Stimulated activated CD8-positive, alpha-beta memory T cell treated with anti-CD3 and anti-CD28 coated beads, Interleukin-4, amount 100 ng/mL, for 1 hour (primary cell): ENCODE data around the gene KIRREL2.
A peak's percentile ranks its signal among the peaks of the same experiment; 100 is the strongest.
"Not testable (repeated sequence)": the region's sequence is repeated elsewhere in the genome, so short reads cannot be mapped to it uniquely, and the experiment has no call there.

Source experiments
- DNase-seq, 2 donors: peaks; one replicate each; pipeline ENCODE4 v3.0.0-alpha.2; 2020; ENCODE audit warnings: low read depth in 2 of 2, low spot score in 1 of 2

Gene KIRREL2

GRCh38 chr19:35895911-35896642, 39.4 kb downstream of the KIRREL2 start:
- DNase-seq = no peak

DNA sequence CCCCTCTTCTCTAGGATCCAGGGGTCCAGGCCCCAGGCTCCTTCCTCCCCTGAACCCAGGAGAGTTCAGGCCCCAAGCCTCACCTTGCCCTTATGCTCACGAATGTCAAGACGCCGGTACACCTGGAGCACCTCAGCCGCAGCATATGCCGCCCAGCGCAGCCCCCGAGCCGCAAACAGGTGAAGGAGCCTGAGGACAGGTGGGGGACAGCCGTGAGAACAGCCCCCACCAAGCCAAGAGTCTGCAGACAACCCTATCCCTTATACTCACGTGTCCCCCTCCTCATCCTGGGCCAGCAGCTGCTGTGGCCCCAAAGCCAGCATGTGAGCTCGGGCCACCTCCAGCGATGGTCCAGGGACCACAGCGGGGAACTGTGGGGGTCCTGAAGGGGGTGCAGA, 39.9 kb downstream of the KIRREL2 start:
- DNase-seq = no peak

- no peak for DNase-seq
Observed at GRCh38 chr19:35897706-35898451, 41.2 kb downstream of the KIRREL2 start.

DNA sequence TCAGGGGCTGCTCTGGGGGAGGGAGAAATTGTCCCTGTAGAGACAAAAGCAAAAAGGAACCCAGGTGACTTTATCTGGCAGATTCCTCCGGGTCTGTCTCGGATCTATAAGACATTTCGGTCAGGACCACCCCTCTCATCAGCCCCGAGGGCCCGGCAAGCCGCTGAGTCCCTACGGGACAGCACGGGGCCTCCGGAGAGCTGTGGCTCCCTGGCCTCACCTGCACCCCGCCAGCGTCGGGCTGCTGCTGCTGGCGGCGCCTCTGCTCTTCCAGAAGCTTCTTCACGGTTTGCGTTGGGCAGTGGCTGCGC, 41.7 kb downstream of the KIRREL2 start:
- no peak for DNase-seq

DNA sequence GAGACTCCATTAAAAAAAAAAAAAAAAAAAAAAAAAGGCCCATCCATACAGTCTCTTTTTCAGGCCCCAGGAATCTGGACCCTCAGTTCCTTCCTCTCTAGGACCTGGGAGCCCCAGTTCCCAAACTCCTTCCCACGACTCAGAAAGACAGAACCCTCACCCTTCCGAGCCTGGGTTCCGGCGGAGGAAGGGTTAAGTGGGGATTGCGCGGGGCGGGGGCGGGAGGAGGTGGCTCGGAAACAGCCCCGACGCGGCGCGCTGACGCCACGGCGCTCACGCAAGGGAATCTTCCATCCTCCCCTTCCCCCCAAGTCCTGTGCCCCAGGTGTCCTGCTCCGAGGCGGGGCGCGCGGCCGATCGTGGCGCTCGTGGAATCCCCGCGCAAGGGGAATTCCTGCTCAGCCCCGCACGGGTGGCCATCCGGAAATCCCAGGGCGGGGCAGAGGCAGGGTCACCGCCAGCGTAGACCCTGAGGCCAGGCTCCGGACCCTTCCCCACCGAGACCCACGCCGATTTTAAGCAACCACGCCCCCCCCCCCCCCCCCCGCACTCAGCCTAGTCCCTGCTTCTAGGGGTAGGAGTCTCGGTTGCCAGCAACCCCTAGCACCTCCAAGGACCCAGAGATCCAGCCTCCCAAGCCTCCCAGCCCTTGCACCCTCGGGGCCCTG, 43.0 kb downstream of the KIRREL2 start:
- DNase-seq = peak in 1 of 2 donors; percentile 75

GRCh38 chr19:35901055-35901644, 44.4 kb downstream of the KIRREL2 start:
- DNase-seq = no peak

DNA sequence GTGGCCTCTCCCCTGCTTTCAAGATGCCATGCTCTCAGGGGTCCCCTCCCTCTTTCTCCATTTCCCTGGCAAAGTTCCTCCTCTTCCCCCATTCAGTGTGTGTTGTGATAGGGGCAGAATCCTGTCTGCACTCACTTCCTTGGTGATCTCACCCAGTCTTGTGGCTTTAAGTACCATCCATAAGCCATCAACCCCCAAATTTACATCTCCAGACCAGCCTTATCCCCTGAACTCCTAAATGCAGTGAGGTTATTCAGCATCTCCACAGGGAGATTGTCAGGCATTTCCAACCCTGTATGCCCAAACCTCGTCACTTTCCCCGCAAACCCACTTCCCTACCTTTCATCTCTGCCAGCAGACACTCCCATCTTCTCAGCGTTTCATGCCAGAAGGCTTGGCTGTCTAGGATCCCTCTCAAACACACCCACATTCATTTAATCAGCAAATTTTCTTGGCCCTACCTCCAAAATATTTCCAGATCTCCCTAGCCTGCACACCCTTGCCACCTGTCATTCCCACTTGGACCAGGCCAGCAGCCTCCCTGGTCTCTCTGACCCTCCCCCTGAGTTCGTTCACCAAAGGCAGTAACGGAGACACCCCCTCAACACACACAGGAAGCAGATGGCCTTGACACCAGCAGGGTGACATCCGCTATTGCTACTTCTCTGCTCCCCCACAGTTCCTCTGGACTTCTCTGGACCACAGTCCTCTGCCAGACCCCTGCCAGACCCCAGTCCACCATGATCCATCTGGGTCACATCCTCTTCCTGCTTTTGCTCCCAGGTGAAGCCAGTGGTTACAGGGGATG, 45.3 kb downstream of the KIRREL2 start, which contains the start of gene HCST:
TSS of gene HCST (plus strand) at position 676 of the 808 bp plus-strand sequence. CDS start at position 741, 65 bp downstream.
- no peak for DNase-seq

- no peak for DNase-seq
Observed at GRCh38 chr19:35902870-35903475, 46.3 kb downstream of the KIRREL2 start.

DNA sequence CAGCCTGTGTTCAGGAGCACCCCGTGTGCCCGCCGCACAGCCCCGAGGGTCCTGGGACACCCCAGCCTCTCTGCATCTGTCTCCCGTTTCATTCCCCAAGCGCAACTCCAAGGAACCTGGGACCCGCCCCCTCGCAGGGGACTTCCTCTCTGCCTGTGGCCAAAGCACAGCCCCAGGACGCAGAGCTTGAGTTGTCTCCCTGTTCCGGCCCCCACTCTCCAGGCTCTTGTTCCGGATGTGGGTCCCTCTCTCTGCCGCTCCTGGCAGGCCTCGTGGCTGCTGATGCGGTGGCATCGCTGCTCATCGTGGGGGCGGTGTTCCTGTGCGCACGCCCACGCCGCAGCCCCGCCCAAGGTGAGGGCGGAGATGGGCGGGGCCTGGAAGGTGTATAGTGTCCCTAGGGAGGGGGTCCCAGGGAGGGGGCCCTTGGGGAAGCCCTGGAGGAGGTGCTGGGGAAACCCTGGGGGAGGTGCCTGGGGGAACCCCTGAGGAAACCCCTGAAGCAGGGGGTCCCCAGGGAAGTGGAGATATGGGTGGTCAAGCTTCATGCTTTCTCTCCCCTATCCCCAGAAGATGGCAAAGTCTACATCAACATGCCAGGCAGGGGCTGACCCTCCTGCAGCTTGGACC, 47.0 kb downstream of the KIRREL2 start:
- DNase-seq = peak; percentile 76 to 84

GRCh38 chr19:35904311-35905068, 47.8 kb downstream of the KIRREL2 start:
- no peak for DNase-seq

DNA sequence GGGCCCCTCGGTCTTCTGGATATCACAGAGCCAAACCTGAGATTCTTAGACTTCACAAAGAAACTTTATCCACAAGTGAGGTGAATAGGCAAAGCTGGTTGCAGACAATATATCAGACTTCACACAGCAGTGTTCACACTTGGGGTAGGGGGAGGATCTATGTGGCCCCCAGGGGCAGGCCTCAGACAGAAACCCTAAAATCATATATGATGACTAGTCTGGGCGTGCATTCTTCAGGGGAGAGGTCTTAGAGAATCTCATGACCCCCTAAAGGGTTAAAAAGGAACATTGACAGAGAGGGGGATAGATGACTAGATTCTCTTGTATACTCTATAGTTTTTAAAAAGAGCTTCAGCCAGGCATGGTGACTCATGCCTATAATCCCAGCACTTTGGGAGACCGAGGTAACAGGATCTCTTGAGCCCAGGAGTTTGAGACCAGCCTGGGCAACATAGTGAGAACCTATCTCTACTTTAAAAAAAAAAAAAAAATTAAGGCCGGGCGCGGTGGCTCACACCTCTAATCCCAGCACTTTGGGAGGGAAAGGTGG, 48.5 kb downstream of the KIRREL2 start:
- DNase-seq = no peak

- DNase-seq = no peak
Observed at GRCh38 chr19:35907377-35907745, 50.6 kb downstream of the KIRREL2 start.

GRCh38 chr19:35908010-35908441, 51.3 kb downstream of the KIRREL2 start, which contains the start of gene TYROBP:
TSS of gene TYROBP (minus strand) at chr19:35908295. CDS start at chr19:35908228, 67 bp downstream.
- no peak for DNase-seq

DNA sequence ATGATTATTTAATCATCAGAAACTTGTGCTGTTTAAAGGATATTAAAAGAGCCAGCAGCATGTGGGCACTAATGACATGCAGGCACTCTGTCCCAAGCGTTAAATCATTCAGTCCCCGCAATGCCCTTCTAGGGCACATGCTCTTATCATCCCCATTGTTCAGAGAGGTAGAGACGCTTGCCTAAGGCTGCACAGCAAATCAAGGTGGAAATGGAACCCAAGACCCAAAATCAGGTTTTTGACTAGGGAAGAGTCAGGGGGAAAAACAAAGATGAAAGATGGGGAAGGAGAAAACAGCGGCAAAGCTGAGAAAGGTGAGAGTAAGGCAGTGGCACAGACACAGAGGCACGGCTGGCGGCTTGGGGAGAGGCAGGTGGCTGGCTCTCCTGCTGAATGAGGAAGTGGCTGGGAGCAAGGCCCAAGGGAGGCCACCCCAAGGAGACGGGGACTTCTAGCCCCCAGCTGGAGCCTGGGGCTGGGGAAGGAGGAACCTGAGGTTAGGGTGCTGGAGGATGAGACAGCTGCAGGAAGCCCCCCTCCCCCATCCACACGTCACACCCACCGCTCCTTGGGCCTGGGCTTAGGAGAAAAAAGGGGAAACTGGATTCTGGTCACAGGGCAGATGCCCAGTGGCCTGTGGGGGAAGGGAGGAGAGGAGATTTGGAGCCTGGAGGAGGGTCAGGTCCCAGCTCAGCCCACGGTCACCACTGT, 52.4 kb downstream of the KIRREL2 start:
- DNase-seq = no peak

GRCh38 chr19:35909684-35910035, 52.9 kb downstream of the KIRREL2 start:
- DNase-seq = no peak

GRCh38 chr19:35910355-35910754, 53.6 kb downstream of the KIRREL2 start:
- not testable (repeated sequence) for DNase-seq

DNA sequence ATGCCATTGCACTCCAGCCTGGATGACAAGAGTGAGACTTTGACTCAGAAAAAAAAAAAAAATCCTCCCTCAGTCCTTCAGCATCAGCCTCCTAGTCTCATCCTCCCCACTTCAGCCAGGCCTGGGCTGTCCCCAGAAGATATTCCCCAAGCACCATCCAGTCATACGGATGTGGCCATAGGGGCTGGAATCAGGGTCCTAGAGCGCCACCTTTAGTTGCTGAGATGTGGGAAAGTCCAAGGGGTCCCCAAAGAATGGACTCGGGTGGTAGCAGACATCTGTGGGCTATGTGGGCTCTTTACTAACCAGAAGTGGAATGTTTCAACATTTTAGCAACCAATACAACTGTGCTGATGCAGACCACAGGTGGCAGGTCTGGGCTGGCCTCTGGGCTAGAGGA, 54.5 kb downstream of the KIRREL2 start:
- DNase-seq = no peak

DNA sequence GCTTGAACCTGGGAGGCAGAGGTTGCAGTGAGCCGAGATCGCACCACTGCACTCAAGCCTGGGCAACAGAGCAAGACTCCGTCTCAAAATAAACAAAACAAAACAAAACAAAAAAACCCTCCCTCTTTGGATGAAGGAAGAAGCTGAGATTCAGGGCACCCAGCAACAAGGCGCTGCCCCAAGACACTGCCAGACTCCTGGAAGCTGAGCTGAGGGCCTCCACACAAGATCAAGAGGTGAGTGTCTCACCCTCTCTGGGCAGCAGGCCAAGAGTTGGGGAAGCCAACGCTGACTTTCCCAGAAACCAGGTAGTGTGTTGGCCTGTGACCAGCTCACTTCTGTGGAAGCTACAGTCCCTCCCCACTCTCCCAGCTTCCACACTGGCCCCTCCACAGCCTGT, 55.1 kb downstream of the KIRREL2 start:
- no peak for DNase-seq
